GM11168 (cell line): ENCODE data around the gene TTLL11.

ENCODE experiments used
- in situ Hi-C: fragments of 300-500 bp; cut with MboI; formaldehyde crosslinking; loops from one replicate; pipeline ENCODE4 v1.12.0; 2022; ENCODE audit warnings: low sequenced_read_pairs; ENCODE audit not compliant: unreplicated experiment

TTLL11 gene

GRCh38 chr9:121826711-121827110 lies 266.4 kb downstream of the TTLL11 start:
- in situ Hi-C loops, result no loop called here

- in situ Hi-C loops, result no loop called here
These were observed 267.9 kb downstream of the TTLL11 start for GRCh38 chr9:121825031-121825691.

GRCh38 chr9:121824651-121825030 lies 268.5 kb downstream of the TTLL11 start:
- in situ Hi-C loops, result no loop called here

GRCh38 chr9:121823451-121824169 lies 269.5 kb downstream of the TTLL11 start:
- in situ Hi-C loops, result no loop called here

GRCh38 chr9:121822093-121823085 lies 270.7 kb downstream of the TTLL11 start:
- in situ Hi-C loops, result no loop called here

- in situ Hi-C loops, result no loop called here
These were observed 271.8 kb downstream of the TTLL11 start for GRCh38 chr9:121821326-121821725.

- in situ Hi-C loops, result no loop called here
These were observed 272.7 kb downstream of the TTLL11 start for GRCh38 chr9:121820286-121821005.

- in situ Hi-C loops, result no loop called here
These were observed 273.5 kb downstream of the TTLL11 start for GRCh38 chr9:121819428-121820231.

GRCh38 chr9:121818841-121819427 lies 274.2 kb downstream of the TTLL11 start:
- in situ Hi-C loops, result no loop called here

GRCh38 chr9:121818016-121818661 lies 275.0 kb downstream of the TTLL11 start:
- in situ Hi-C loops, result no loop called here

- in situ Hi-C loops, result no loop called here
These were observed 275.6 kb downstream of the TTLL11 start for GRCh38 chr9:121817476-121817875.

- in situ Hi-C loops, result no loop called here
These were observed 276.2 kb downstream of the TTLL11 start for GRCh38 chr9:121816845-121817450.

- in situ Hi-C loops, result no loop called here
These were observed 276.7 kb downstream of the TTLL11 start for GRCh38 chr9:121816449-121816817.

GRCh38 chr9:121815546-121816448 lies 277.3 kb downstream of the TTLL11 start:
- in situ Hi-C loops, result no loop called here

GRCh38 chr9:121815084-121815483 lies 278.0 kb downstream of the TTLL11 start:
- in situ Hi-C loops, result no loop called here

GRCh38 chr9:121814594-121814993 lies 278.5 kb downstream of the TTLL11 start:
- in situ Hi-C loops, result no loop called here
